ENCODE measurements around the gene IL12RB2.

IL12RB2 gene

GRCh38 chr1:67299296-67299695, 8.4 kb upstream of the IL12RB2 start:
- H3K4me2 ChIP-seq (ENCODE audit: insufficient read depth, low read length, poor library complexity, severe bottlenecking): no peak overlapping the region
- no peak overlapping the region for H3K23ac ChIP-seq (ENCODE audit: low read depth, low read length, poor library complexity)
- no peak overlapping the region for H3K9ac ChIP-seq (ENCODE audit: low read depth, low read length, poor library complexity)
- H2BK15ac ChIP-seq (ENCODE audit: low read length): no peak overlapping the region
- H2AK5ac ChIP-seq (ENCODE audit: low read depth, low read length): no peak overlapping the region
- no peak overlapping the region for H3K4me3 ChIP-seq (ENCODE audit: low read length in 2 of 2)
- no peaks in the 10 kb centered on the region for H3K79me1 ChIP-seq (ENCODE audit: low read depth, low read length)
- WGBS, 2 donors (ENCODE audit: extremely low coverage in 2 of 2, insufficient read length in 2 of 2, insufficient replicate concordance in 1 of 2): no CpG with 5 or more reads among the region's 7 CpGs
- H3K9me3 ChIP-seq (replicated peaks in 1 of 2; ENCODE audit: control insufficient read depth in 2 of 2, insufficient read depth in 1 of 2, low read depth in 1 of 2, low read length in 2 of 2): no peaks in the 10 kb centered on the region
- no peak overlapping the region for H3K27ac ChIP-seq (replicated peaks; ENCODE audit: low read length)
- H3K27me3 ChIP-seq (ENCODE audit: control insufficient read depth in 3 of 3, insufficient read depth in 3 of 3, low read depth in 1 of 3, low read length in 3 of 3): peaks cover 0 to 25% (median 0%) of the 10 kb centered on the region in 3 experiments
- no peaks in the 10 kb centered on the region for H3K4me1 ChIP-seq (ENCODE audit: control insufficient read depth in 2 of 2, insufficient read depth in 1 of 2, low read depth in 1 of 2, low read length in 2 of 2)
- no peaks in the 10 kb centered on the region for H3K36me3 ChIP-seq (replicated peaks in 1 of 2; ENCODE audit: control insufficient read depth in 2 of 2, insufficient read depth in 2 of 2, low read length in 2 of 2)
- H2BK120ac ChIP-seq (ENCODE audit: low read depth, low read length): no peak overlapping the region
- no peak overlapping the region for H2BK12ac ChIP-seq (ENCODE audit: low read length)
- no peak overlapping the region for H4K91ac ChIP-seq (ENCODE audit: low read depth, low read length, poor library complexity)
- no peak overlapping the region for H4K8ac ChIP-seq (ENCODE audit: low read depth, low read length)
- no peak overlapping the region for H3K18ac ChIP-seq (ENCODE audit: low read length)
- no peak overlapping the region for H3K4ac ChIP-seq (ENCODE audit: low read length)
- no peak overlapping the region for H2BK5ac ChIP-seq (ENCODE audit: low read length)
- no peak overlapping the region for H3K14ac ChIP-seq (ENCODE audit: low read length)
- H2AFZ ChIP-seq (ENCODE audit: low read length): no peak overlapping the region
- DNase-seq (ENCODE audit: low spot score): no peak

- Histone ChIP-seq H3K23ac (ENCODE audit: low read depth, low read length, poor library complexity) (no peak overlapping the region), H3K14ac (ENCODE audit: low read length) (no peak overlapping the region), H2AFZ (ENCODE audit: low read length) (no peak overlapping the region), H4K91ac (ENCODE audit: low read depth, low read length, poor library complexity) (no peak overlapping the region), H3K27ac (replicated peaks; ENCODE audit: low read length) (no peak overlapping the region), H3K36me3 (replicated peaks in 1 of 2; ENCODE audit: control insufficient read depth in 2 of 2, insufficient read depth in 2 of 2, low read length in 2 of 2) (no peaks in the 10 kb centered on the region), H3K4ac (ENCODE audit: low read length) (no peak overlapping the region), H2AK5ac (ENCODE audit: low read depth, low read length) (no peak overlapping the region), H3K18ac (ENCODE audit: low read length) (no peak overlapping the region), H3K27me3 (ENCODE audit: control insufficient read depth in 3 of 3, insufficient read depth in 3 of 3, low read depth in 1 of 3, low read length in 3 of 3) (peaks cover 0 to 30% (median 0%) of the 10 kb centered on the region in 3 experiments), H3K9me3 (replicated peaks in 1 of 2; ENCODE audit: control insufficient read depth in 2 of 2, insufficient read depth in 1 of 2, low read depth in 1 of 2, low read length in 2 of 2) (no peaks in the 10 kb centered on the region), H3K4me3 (ENCODE audit: low read length in 2 of 2) (no peak overlapping the region), H3K4me1 (ENCODE audit: control insufficient read depth in 2 of 2, insufficient read depth in 1 of 2, low read depth in 1 of 2, low read length in 2 of 2) (no peaks in the 10 kb centered on the region), H3K79me1 (ENCODE audit: low read depth, low read length) (no peaks in the 10 kb centered on the region), H2BK5ac (ENCODE audit: low read length) (no peak overlapping the region), H3K4me2 (ENCODE audit: insufficient read depth, low read length, poor library complexity, severe bottlenecking) (no peak overlapping the region), H4K8ac (ENCODE audit: low read depth, low read length) (no peak overlapping the region), H2BK12ac (ENCODE audit: low read length) (no peak overlapping the region), H2BK15ac (ENCODE audit: low read length) (no peak overlapping the region), H3K9ac (ENCODE audit: low read depth, low read length, poor library complexity) (no peak overlapping the region), H2BK120ac (ENCODE audit: low read depth, low read length) (no peak overlapping the region)
- no peak for DNase-seq (ENCODE audit: low spot score)
- no CpG with 5 or more reads among the region's 2 CpGs for WGBS, 2 donors (ENCODE audit: extremely low coverage in 2 of 2, insufficient read length in 2 of 2, insufficient replicate concordance in 1 of 2)
Measured at GRCh38 chr1:67300561-67300960, 7.1 kb upstream of the IL12RB2 start.

- Histone ChIP-seq H3K4ac (ENCODE audit: low read length) (no peak overlapping the region), H3K4me1 (ENCODE audit: control insufficient read depth in 2 of 2, insufficient read depth in 1 of 2, low read depth in 1 of 2, low read length in 2 of 2) (peaks cover 0 to 3% of the 10 kb centered on the region in 2 donors), H3K27ac (replicated peaks; ENCODE audit: low read length) (no peak overlapping the region), H3K27me3 (ENCODE audit: control insufficient read depth in 3 of 3, insufficient read depth in 3 of 3, low read depth in 1 of 3, low read length in 3 of 3) (peaks cover 3 to 60% (median 13%) of the 10 kb centered on the region in 3 experiments), H3K79me1 (ENCODE audit: low read depth, low read length) (no peaks in the 10 kb centered on the region), H3K36me3 (replicated peaks in 1 of 2; ENCODE audit: control insufficient read depth in 2 of 2, insufficient read depth in 2 of 2, low read length in 2 of 2) (no peaks in the 10 kb centered on the region), H3K9ac (ENCODE audit: low read depth, low read length, poor library complexity) (no peak overlapping the region), H2AK5ac (ENCODE audit: low read depth, low read length) (no peak overlapping the region), H2BK5ac (ENCODE audit: low read length) (no peak overlapping the region), H3K14ac (ENCODE audit: low read length) (no peak overlapping the region), H4K8ac (ENCODE audit: low read depth, low read length) (no peak overlapping the region), H3K9me3 (replicated peaks in 1 of 2; ENCODE audit: control insufficient read depth in 2 of 2, insufficient read depth in 1 of 2, low read depth in 1 of 2, low read length in 2 of 2) (no peaks in the 10 kb centered on the region), H3K23ac (ENCODE audit: low read depth, low read length, poor library complexity) (no peak overlapping the region), H4K91ac (ENCODE audit: low read depth, low read length, poor library complexity) (no peak overlapping the region), H2AFZ (ENCODE audit: low read length) (no peak overlapping the region), H3K18ac (ENCODE audit: low read length) (no peak overlapping the region), H2BK120ac (ENCODE audit: low read depth, low read length) (no peak overlapping the region), H3K4me2 (ENCODE audit: insufficient read depth, low read length, poor library complexity, severe bottlenecking) (no peak overlapping the region), H3K4me3 (ENCODE audit: low read length in 2 of 2) (no peak overlapping the region), H2BK12ac (ENCODE audit: low read length) (no peak overlapping the region), H2BK15ac (ENCODE audit: low read length) (no peak overlapping the region)
- DNase-seq (ENCODE audit: low spot score): no peak
- WGBS, 2 donors (ENCODE audit: extremely low coverage in 2 of 2, insufficient read length in 2 of 2, insufficient replicate concordance in 1 of 2): no CpG with 5 or more reads among the region's 3 CpGs
Measured at GRCh38 chr1:67304023-67304422, 3.6 kb upstream of the IL12RB2 start.

- no peak overlapping the region for H2BK5ac ChIP-seq (ENCODE audit: low read length)
- H3K4me3 ChIP-seq (ENCODE audit: low read length in 2 of 2): no peak overlapping the region
Measured at GRCh38 chr1:67306547-67306946, 1.1 kb upstream of the IL12RB2 start.

More at GRCh38 chr1:67306547-67306946, 1.1 kb upstream of the IL12RB2 start:
- Histone ChIP-seq H4K91ac (ENCODE audit: low read depth, low read length, poor library complexity) (no peak overlapping the region), H3K14ac (ENCODE audit: low read length) (no peak overlapping the region), H2AK5ac (ENCODE audit: low read depth, low read length) (no peak overlapping the region), H2AFZ (ENCODE audit: low read length) (no peak overlapping the region), H3K4me2 (ENCODE audit: insufficient read depth, low read length, poor library complexity, severe bottlenecking) (no peak overlapping the region), H3K79me1 (ENCODE audit: low read depth, low read length) (no peaks in the 10 kb centered on the region), H3K4me1 (ENCODE audit: control insufficient read depth in 2 of 2, insufficient read depth in 1 of 2, low read depth in 1 of 2, low read length in 2 of 2) (peaks cover 0 to 3% of the 10 kb centered on the region in 2 donors), H3K18ac (ENCODE audit: low read length) (no peak overlapping the region), H2BK120ac (ENCODE audit: low read depth, low read length) (no peak overlapping the region), H3K23ac (ENCODE audit: low read depth, low read length, poor library complexity) (no peak overlapping the region), H2BK15ac (ENCODE audit: low read length) (no peak overlapping the region), H3K27ac (replicated peaks; ENCODE audit: low read length) (no peak overlapping the region), H3K4ac (ENCODE audit: low read length) (no peak overlapping the region), H3K36me3 (replicated peaks in 1 of 2; ENCODE audit: control insufficient read depth in 2 of 2, insufficient read depth in 2 of 2, low read length in 2 of 2) (no peaks in the 10 kb centered on the region), H3K27me3 (ENCODE audit: control insufficient read depth in 3 of 3, insufficient read depth in 3 of 3, low read depth in 1 of 3, low read length in 3 of 3) (peaks cover 3 to 71% (median 13%) of the 10 kb centered on the region in 3 experiments), H4K8ac (ENCODE audit: low read depth, low read length) (no peak overlapping the region), H2BK12ac (ENCODE audit: low read length) (no peak overlapping the region), H3K9me3 (replicated peaks in 1 of 2; ENCODE audit: control insufficient read depth in 2 of 2, insufficient read depth in 1 of 2, low read depth in 1 of 2, low read length in 2 of 2) (no peaks in the 10 kb centered on the region), H3K9ac (ENCODE audit: low read depth, low read length, poor library complexity) (no peak overlapping the region)
- WGBS, 2 donors (ENCODE audit: extremely low coverage in 2 of 2, insufficient read length in 2 of 2, insufficient replicate concordance in 1 of 2): no CpG with 5 or more reads among the region's 7 CpGs
- no peak for DNase-seq (ENCODE audit: low spot score)
